Smooth muscle cell (in vitro differentiated cells): ENCODE results near the gene FBF1. TPM values are rescaled to one million over a fixed set of nuclear protein-coding genes. Genes with fewer than 3 reads are reported as not detected.

ENCODE experiments used
- DNase-seq: peaks from one replicate; lab custom pipeline; 2025; ENCODE audit not compliant: unreplicated experiment; lab: John Stamatoyannopoulos, UW
- H2AFZ ChIP-seq: fragments of 200-600 bp; sonication (generic); 2 replicates; pipeline ENCODE4 v1.6.0; 2016; ENCODE audit warnings: antibody characterized with exemption, low read depth, mild to moderate bottlenecking
- H3F3A ChIP-seq: fragments of 200-600 bp; sonication (generic); 2 replicates; pipeline ENCODE4 v1.6.0; 2017; ENCODE audit warnings: antibody characterized with exemption, low read depth
- H3K27ac ChIP-seq: fragments of 200-600 bp; sonication (generic); 2 replicates; pipeline ENCODE4 v1.5.1; 2016; ENCODE audit warnings: low read depth, mild to moderate bottlenecking
- H3K27me3 ChIP-seq: fragments of 200-600 bp; sonication (generic); 2 replicates; pipeline ENCODE4 v1.6.1; 2016; ENCODE audit warnings: low read depth, mild to moderate bottlenecking
- H3K36me3 ChIP-seq: fragments of 200-600 bp; sonication (generic); 2 replicates; pipeline ENCODE4 v1.5.1; 2016; ENCODE audit warnings: low read depth
- H3K4me1 ChIP-seq: fragments of 200-600 bp; sonication (generic); 2 replicates; pipeline ENCODE4 v1.5.1; 2016; ENCODE audit warnings: low read depth
- H3K4me2 ChIP-seq: fragments of 200-600 bp; sonication (generic); 2 replicates; pipeline ENCODE4 v1.6.0; 2016; ENCODE audit warnings: mild to moderate bottlenecking
- H3K4me3 ChIP-seq: fragments of 200-600 bp; sonication (generic); 2 replicates; pipeline ENCODE4 v1.5.1; 2016; ENCODE audit warnings: mild to moderate bottlenecking
- H3K79me2 ChIP-seq: fragments of 200-600 bp; sonication (generic); 2 replicates; pipeline ENCODE4 v1.6.0; 2016; ENCODE audit warnings: low read depth, mild to moderate bottlenecking
- H3K9ac ChIP-seq: fragments of 200-600 bp; sonication (generic); 2 replicates; pipeline ENCODE4 v1.6.0; 2016; ENCODE audit warnings: low read depth
- H3K9me3 ChIP-seq: fragments of 200-600 bp; sonication (generic); replicated peaks from 2 replicates; pipeline ENCODE4 v1.5.1; 2016; ENCODE audit warnings: low read depth
- H4K20me1 ChIP-seq: fragments of 200-600 bp; sonication (generic); 2 replicates; pipeline ENCODE4 v1.6.0; 2016; ENCODE audit warnings: low read depth
- CTCF ChIP-seq: fragments of 200-600 bp; sonication (generic); IDR thresholded peaks from 2 replicates; pipeline ENCODE4 v1.5.1; 2017; ENCODE audit warnings: borderline replicate concordance, mild to moderate bottlenecking, antibody characterized with exemption; ENCODE audit not compliant: insufficient read depth, poor library complexity, severe bottlenecking
- WGBS: methylation state at CpG from one replicate; pipeline ENCODE4 v1.1.7; 2016; ENCODE audit warnings: low lambda C conversion rate; 5-methylcytosine and 5-hydroxymethylcytosine counted together
- polyA plus RNA-seq: library from polyadenylated mRNA; unstranded; fragments of >200 nt; fragmentation: Nextera tagmentation; extraction: Ambion mirVana; gene quantifications from 2 replicates; pipeline ENCODE4 v1.2.1, GENCODE V29; 2016
- total RNA-seq: library from RNA; depleted of rRNA; stranded (reverse); fragments of >200 nt; gene quantifications from 2 replicates; pipeline ENCODE4 v1.2.3, GENCODE V29; 2014

FBF1 gene
- total and polyA plus RNA-seq, 2 experiments from 2014 or later, result 4.6 to 8.4 TPM

DNA sequence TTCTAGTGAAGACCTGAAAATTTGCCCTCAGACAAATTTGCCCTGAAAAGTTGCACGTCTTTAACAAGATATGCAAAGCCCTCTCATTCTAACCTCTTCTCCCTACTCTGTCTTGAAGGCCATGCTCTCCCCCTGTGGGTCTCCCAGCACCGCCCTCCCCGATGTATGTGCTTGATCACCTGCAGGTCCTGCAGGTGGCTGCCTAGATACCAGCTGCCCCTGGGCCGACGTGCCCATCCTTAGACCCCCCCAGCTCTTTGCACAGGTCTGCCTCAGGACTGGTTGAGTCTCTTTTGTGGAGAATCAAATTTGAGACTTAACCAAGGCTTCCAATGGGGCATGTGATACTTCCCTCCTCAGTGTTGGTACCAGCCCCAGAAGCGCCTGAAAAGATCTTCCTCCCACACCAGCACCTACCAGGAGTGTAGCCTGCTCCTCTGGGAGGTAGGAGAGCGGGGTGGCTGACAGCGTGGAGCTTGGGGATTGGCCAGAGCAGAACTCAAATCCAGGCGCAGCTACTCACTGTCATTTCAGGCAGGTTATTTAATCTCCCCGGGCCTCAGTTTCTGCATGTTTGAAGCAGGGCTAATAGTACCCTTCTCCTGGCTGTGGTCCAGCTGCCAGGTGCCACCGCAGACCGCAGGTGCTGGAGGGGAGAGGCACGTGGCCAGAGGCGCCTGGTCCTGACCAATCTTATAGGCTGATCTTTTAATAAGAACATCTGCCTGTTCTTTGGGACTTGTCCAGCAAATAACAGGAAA, 31.6 kb downstream of the FBF1 start:
- Histone ChIP-seq H3K9me3 (no peaks in the 10 kb centered on the region), H3K4me1 (peaks cover 8% of the 10 kb centered on the region), H4K20me1 (no peaks in the 10 kb centered on the region), H3K9ac (no peak overlapping the region), H3K79me2 (peaks cover 2% of the 10 kb centered on the region), H3K27me3 (no peaks in the 10 kb centered on the region), H3F3A (peaks cover 4% of the 10 kb centered on the region), H3K4me3 (no peak overlapping the region), H3K4me2 (no peak overlapping the region), H2AFZ (no peak overlapping the region), H3K36me3 (no peaks in the 10 kb centered on the region), H3K27ac (no peak overlapping the region)
- WGBS, result 96% methylated on average over 14 of the region's 14 CpGs
- no peak for DNase-seq
- TF ChIP-seq CTCF, result no peak

- Histone ChIP-seq H3K9me3 (no peaks in the 10 kb centered on the region), H2AFZ (no peak overlapping the region), H3K27ac (no peak overlapping the region), H3K9ac (no peak overlapping the region), H3K4me1 (peaks cover 16% of the 10 kb centered on the region), H3F3A (peaks cover 4% of the 10 kb centered on the region), H4K20me1 (no peaks in the 10 kb centered on the region), H3K79me2 (peaks cover 7% of the 10 kb centered on the region), H3K36me3 (no peaks in the 10 kb centered on the region), H3K4me2 (no peak overlapping the region), H3K27me3 (no peaks in the 10 kb centered on the region), H3K4me3 (no peak overlapping the region)
- WGBS, result 67% methylated on average over 6 of the region's 6 CpGs
- DNase-seq, result no peak
- no peak for TF ChIP-seq CTCF
Measured at GRCh38 chr17:75908201-75908600, 32.6 kb downstream of the FBF1 start.

GRCh38 chr17:75906143-75906884, 34.5 kb downstream of the FBF1 start:
- no peak overlapping the region for H3K4me3 ChIP-seq
- H3K4me1 ChIP-seq, result peaks cover 16% of the 10 kb centered on the region
- H3K27me3 ChIP-seq, result no peaks in the 10 kb centered on the region
- no peaks in the 10 kb centered on the region for H4K20me1 ChIP-seq
- no peaks in the 10 kb centered on the region for H3K9me3 ChIP-seq
- peaks cover 4% of the 10 kb centered on the region for H3F3A ChIP-seq
- no peak for DNase-seq
- TF ChIP-seq CTCF, result no peak
- H3K79me2 ChIP-seq, result peaks cover 7% of the 10 kb centered on the region
- H3K4me2 ChIP-seq, result no peak overlapping the region
- H2AFZ ChIP-seq, result no peak overlapping the region
- no peak overlapping the region for H3K9ac ChIP-seq
- no peak overlapping the region for H3K27ac ChIP-seq
- WGBS, result 85% methylated on average over 10 of the region's 10 CpGs
- no peaks in the 10 kb centered on the region for H3K36me3 ChIP-seq
